DMS153 (cell line): Measurements from ENCODE around the gene ZNF24.

Source experiments
- DNase-seq: peaks from one replicate; lab custom pipeline; 2025; lab: John Stamatoyannopoulos, UW

The ZNF24 gene

DNA sequence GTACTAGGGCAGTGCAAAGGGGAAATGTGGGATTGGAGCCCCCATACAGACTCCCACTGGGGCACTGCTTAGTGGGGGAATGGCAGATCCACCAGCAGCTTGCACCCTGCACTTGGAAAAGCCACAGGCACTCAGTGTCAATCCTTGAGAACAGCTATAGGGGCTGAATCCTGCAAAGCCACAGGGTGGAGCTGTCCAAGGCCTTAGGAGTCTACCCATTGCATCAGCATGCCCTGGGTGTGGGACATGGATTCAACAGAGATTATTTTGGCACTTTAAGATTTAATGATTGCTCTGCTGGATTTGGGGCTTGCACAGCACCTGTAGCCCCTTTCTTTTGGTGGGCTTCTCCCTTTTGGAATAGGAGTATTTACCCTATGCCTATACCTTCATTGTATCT is 8.6 kb upstream of the ZNF24 start:
- no peak for DNase-seq

- no peak for DNase-seq
These were observed 8.1 kb upstream of the ZNF24 start for GRCh38 chr18:35352283-35352682.

DNA sequence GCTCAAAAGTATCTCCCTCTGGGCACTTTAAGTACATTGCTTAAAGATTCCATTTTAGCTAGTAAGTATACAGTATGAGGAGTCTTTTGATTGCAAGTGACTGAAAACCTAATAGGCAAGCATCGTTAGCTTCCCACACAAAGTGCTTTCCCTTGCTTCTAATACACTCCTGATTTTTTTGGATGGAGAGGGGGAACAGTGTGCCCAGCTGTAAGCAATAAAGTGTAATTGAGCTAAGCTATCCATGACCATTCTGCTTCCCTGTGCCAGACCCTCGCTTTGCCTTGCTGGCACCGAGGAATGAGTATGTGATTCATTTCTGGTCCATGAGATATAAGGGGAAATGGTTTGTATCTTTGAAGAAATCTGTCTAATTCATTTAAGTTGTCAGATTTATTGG is 3.8 kb upstream of the ZNF24 start:
- DNase-seq: no peak

- no peak for DNase-seq
These were observed 1.7 kb upstream of the ZNF24 start for GRCh38 chr18:35345950-35346349.

- peak; percentile 73 for DNase-seq
These were observed 1.3 kb upstream of the ZNF24 start for GRCh38 chr18:35345460-35345921.

GRCh38 chr18:35344736-35345459 is 678 bp upstream of the ZNF24 start:
- no peak for DNase-seq

DNA sequence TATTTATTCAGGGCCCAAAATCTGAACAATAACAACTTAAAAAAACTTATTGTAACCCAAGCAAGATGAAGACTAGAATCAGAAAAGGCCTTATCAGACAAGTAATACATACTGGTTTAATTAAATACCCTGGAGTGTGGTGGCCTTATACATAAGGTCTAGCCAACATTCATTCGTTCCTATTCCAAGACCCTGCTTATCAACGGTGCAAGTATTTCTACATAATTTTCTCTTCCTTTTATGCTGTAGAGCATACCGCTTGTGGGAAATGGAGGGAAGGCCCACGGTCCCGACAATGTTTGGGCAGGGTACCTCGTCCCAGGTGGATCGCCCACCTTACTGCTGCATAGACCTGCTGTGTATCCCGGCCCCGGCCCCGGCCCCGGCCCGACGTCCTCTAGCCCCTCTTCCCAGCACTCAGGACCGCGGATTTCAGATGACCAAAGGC is 708 bp downstream of the ZNF24 start:
- no peak for DNase-seq

DNA sequence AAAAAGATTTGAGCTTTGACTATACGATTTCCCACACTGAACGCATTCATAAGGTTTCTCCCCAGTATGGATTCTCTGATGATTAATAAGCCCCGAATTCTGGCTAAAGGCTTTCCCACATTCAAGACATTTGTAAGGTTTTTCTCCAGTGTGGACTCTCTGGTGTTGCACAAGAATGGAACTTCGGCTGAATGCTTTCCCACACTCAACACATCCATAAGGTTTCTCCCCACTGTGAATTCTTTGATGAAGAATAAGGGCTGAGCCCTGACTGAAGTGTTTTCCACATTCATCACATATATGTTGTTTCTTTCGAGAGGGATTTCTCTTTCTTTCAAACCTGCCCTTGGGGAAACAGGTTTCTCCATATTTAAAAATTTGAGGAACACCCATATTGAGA is 6.9 kb downstream of the ZNF24 start:
- no peak for DNase-seq

DNA sequence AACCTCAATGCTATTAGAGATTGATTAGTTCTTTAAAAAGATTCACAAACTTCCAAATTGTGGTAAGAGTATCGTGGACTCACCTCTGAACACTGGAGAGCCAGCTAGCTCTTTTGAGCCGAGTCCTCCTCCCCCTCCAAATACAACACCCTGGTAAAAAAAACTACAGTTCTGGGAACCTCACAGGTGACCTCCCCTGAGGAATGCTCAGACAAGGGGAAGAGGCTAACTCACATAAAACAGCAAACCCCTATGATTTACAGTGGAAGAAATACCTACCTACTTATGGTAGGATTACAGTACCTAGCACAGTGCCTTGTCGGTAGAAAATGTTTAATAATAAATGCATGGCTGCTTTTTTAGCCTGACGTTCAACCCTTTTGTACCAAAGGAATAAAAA is 8.4 kb downstream of the ZNF24 start:
- no peak for DNase-seq

- DNase-seq: no peak
These were observed 9.4 kb downstream of the ZNF24 start for GRCh38 chr18:35334821-35335220.

DNA sequence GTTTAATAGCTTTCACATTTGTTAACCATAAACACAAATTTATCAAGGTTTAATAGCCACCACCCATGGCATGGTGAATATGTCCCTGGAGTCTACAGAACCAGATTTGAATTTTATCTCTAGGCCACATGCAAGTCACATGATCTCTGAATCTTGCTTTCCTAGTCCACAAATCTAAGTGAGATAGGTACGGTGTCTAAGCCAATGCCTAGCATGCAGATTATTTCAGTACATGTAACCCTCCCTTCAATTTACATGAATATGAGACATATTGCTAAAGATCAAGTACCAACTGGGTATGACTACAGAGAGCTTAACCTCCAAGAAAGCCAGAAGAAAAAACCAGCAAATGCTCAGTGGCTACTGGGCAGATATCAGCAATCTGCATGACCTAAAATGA is 10.0 kb downstream of the ZNF24 start:
- no peak for DNase-seq

DNA sequence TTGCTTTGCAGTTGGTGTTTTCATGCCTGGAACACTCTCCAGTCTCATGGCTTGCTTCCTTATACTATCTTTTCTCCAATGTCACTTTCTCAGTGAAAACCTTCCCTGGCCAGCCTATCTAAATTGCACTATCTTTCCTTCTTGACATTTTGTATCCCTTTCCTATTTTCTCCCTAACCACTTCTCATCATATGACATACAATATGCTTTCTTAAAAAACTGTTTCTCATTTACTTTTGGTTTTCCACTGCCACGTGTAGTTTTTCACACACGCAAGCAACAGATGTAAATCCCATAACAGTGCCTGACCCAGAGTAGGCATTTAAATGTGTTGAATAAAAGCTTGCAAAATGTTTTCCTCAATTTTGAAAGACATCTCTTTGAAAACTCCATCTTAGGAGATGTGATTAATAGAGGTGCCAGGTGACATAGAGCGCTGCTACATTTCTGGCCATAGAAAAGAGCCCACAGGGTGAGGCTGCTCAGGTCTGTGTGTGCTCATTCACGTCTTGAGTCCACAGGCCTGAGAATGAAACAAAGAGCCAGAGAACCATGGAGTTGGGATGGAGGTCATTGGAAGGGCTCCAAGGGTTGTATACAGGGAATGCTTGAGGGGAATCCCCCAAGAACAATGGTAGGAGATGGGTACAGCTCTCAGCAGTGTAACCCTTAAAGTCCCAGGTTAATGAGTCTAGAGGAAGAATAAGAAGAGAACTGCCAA is 12.7 kb downstream of the ZNF24 start:
- DNase-seq: no peak

DNA sequence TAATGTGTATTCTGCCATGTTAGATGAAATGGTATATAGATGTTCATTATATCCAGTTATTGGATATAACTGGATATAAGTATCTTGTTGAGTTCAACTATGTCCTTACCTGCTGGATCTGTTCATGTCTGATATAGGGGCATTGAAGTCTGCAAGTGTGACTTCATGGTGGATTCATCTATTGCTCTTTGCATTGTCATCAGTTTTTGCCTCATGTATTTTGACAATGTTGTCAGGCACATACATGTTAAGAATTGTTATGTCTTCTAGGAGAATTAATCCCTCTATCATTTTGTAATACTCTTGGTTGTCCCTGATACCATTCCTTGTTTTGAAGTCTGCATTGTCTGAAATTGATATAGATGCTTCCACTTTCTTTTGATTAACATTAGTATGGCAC is 15.4 kb downstream of the ZNF24 start:
- no peak for DNase-seq

DNA sequence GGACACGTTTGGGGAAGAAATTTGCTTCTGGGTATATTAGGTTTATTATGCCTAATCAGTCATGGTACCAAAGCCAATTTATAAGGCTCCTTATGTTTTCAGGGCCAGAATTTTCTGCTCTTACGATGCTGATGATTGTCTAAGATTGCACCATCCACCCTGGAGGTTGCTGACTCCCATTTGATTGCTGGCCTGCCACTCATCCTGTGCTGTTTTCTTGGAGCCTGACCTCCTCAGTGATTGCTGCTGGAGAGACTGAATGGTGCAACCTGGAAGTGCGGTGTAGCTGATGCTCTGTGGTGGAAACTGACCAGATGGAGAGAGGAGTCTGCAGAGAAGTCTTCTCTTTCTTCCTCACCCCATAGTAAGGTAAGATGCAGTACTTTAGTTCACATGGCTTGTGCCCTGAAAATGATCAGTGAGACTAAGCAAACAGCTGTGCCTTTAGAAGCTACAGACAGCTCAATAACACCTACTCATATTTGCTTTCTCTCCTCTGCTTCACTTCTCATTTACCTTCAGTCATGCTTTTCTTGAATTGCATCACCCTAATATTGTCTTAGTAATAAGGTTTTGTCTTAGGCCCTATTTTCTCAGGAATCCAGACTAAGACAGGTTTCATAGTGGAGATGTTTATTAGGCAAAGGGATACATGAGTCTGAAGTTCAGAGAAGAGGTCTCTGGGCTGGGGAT is 17.4 kb downstream of the ZNF24 start:
- DNase-seq: no peak

DNA sequence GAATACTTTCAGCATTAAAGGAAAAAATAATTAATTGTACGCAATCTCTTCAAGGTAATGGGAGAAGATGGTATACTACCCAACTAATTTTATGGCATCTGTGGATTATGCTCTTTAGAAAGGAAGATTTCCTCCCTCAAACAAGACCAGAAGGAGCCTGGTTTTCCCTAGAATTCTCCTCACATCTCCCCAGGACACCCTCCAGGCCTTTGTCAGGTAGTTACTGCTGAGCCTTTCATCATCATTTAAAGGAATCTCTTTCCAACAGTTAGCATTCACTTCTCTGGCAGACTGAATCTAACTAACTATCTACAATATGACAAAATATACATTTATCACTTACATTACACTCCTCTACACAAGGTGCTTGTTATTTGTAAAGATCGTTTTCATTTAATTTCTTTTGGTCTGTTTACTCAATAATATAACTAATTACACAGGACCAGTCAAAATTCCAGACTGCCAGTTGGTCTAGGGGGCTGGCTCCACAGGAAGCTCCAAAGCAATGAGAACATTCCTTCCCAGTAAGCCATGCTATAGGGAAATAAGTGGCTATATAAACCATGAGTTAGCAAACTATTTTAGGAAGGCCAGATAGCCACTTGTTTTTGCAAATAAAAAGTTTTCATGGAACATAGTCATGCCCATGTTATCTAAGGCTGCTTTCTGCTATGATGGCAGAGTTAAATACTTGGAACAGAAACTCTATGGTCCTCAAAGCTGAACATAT is 19.1 kb downstream of the ZNF24 start:
- no peak for DNase-seq

DNA sequence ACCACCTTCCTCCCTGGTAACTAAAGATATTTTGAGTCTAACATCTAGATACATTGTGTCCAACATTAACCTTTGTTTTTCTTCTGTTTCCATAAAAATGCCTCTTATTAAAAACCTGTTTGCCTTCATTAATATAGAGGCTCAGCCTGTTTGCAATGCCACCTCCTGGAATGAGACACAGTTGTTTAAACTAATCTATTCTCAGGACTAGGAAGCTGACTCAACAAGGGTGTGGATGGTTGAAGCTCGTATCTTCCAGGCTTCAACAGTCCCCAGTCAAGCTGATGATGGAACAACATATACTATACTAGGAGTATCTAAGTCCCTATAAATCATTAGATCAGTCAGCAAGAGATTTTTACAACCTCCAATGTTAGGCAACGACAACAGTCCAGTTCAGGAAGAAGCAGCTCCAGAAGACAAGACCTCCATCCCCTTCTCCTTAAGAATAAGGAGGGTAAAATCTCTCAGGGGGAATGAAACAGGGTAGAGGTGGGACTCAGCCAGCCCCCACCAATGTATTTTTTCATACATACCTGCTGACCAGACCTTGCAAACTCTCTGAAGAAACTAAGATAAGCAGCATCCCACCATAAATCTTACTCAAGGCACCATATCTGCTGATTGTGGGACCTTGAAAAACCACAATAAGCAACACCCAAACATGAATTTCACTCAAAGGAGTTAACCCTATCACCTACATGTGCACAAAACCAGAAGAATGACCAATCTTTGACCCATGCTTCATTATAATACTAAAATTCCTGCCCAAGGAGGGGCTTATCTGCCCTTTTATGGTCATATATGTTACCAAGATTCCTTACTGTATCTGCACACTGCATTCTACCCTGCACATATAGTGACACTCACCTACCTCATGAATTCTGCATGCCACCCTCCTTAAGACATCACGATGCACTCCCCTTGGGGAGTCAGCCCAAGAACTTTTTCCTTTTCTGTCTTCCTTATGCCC is 21.4 kb downstream of the ZNF24 start:
- no peak for DNase-seq

DNA sequence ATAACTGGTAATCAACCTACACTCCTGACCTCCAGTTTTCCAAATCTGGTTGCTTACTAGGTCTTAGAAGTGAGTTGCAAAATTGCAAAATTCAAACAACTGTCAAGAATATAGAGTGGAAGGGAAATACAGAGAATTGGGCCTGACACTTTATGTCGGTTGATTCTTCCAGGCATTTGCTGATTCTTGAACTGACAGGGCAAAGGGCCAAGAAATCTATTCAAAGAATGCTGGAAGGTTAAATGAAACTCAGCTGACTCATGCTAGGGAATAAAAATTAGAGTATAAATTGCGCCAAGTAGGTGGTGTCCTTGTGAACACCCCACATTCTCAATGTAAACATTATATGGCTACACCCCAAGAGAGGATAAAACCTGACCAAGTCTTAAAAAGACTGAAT is 32.7 kb downstream of the ZNF24 start:
- DNase-seq: no peak

GRCh38 chr18:35306588-35307250 is 37.5 kb downstream of the ZNF24 start:
- DNase-seq: no peak

DNA sequence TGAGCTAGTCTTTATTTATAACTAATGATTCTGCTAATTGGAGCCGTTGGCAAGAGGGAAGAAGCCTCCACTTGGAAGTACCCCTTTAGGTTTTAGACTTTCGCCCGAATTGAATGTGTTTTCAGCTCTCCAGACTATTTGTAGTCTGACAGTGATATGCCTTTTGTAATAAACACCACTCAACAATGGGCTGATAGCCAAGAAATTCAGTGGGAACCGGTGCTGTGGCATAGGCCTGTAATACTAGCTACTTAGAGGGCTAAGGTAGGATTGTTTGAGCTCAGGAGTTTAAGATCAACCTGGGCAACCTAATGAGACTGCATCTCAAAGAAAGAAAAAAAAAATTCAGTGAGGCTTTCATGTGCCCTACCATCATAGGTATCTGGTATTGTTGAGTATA is 40.6 kb downstream of the ZNF24 start:
- DNase-seq: no peak

DNA sequence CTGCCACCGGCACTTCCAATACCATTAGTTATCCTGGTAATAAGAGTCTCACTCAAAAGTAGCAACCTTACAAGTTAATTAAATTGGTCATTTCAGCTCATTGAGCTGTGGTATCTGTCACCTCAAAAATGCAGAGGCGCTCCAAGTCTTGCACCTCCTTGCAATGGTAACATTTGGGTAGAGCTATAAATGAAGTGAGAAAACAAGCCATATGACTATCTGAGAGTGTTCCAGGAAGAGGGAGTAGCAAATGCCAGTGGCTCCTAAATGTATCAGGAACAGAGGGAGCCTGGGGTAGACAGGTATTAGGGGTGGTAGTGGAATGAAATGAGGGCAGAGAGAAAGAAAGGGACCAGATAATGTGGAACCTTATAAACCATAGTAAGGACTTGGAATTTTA is 48.2 kb downstream of the ZNF24 start:
- no peak for DNase-seq

DNA sequence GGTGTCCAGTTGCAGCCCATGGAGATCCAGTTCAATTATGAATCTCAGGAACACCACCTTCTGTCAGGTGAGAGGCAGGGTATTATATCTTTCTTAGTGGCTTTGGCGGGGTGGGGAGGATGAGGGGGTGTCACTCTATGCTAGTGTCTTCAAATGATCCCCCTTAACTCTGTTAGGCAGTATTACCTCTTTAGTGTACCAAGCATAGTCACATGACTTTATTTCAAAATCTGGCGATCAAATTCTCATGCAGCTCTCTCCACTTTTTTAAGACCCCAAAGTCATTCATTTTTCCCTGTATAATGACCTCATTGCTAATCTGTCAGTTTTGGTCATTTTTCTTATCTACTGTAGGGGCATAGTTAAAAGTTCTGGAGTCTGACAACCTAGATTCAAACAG is 53.1 kb downstream of the ZNF24 start:
- no peak for DNase-seq
